DND-41 (cell line): ENCODE measurements around the gene CDR2L.

ENCODE experiments used
- ATAC-seq: fragments of 200-7000 bp; cut with Tn5 transposase; 3 replicates; pipeline ENCODE4 v1.9.1; 2021; ENCODE audit warnings: low read depth; ENCODE audit not compliant: insufficient read depth
- DNase-seq: peaks from one replicate; pipeline ENCODE4 v3.0.0-alpha.2; 2020
- H2AFZ ChIP-seq: 2 replicates; pipeline ENCODE4 v1.6.0; 2012; ENCODE audit warnings: low read depth, low read length
- H3K27ac ChIP-seq: 2 replicates; pipeline ENCODE4 v1.5.1; 2012; ENCODE audit warnings: low read length, inconsistent platforms
- H3K27me3 ChIP-seq: fragments of 200-600 bp; sonication (generic); 2 replicates; pipeline ENCODE4 v1.6.0; 2012; ENCODE audit warnings: low read length, mild to moderate bottlenecking, inconsistent platforms; ENCODE audit not compliant: insufficient read depth, poor library complexity
- H3K36me3 ChIP-seq: 2 replicates; pipeline ENCODE4 v1.5.1; 2012; ENCODE audit warnings: low read length, inconsistent platforms; ENCODE audit not compliant: insufficient read depth
- H3K4me1 ChIP-seq: 2 replicates; pipeline ENCODE4 v1.5.1; 2012; ENCODE audit warnings: mild to moderate bottlenecking, low read length; ENCODE audit not compliant: insufficient read depth
- H3K4me2 ChIP-seq: 2 replicates; pipeline ENCODE4 v1.6.0; 2012; ENCODE audit warnings: mild to moderate bottlenecking, moderate library complexity, low read length, inconsistent platforms; ENCODE audit not compliant: insufficient read depth
- H3K4me3 ChIP-seq, 2 experiments: fragments of 200-600 bp in 1 of 2; shearing (Covaris generic) in 1 of 2; 2 replicates each; pipeline ENCODE4 v1.5.1; 2012 to 2016; ENCODE audit warnings: inconsistent platforms in 2 of 2, low read length in 2 of 2, mild to moderate bottlenecking in 2 of 2, low read depth in 1 of 2, moderate library complexity in 1 of 2
- H3K79me2 ChIP-seq: 2 replicates; pipeline ENCODE4 v1.6.0; 2012; ENCODE audit warnings: low read length, inconsistent platforms; ENCODE audit not compliant: insufficient read depth
- H3K9ac ChIP-seq: 2 replicates; pipeline ENCODE4 v1.6.0; 2012; ENCODE audit warnings: low read depth, mild to moderate bottlenecking, inconsistent platforms, low read length, moderate library complexity
- H3K9me3 ChIP-seq: 2 replicates; pipeline ENCODE4 v1.5.1; 2012; ENCODE audit warnings: low read length, moderate library complexity, mild to moderate bottlenecking, inconsistent platforms; ENCODE audit not compliant: insufficient read depth, severe bottlenecking
- H4K20me1 ChIP-seq: 2 replicates; pipeline ENCODE4 v1.6.0; 2012; ENCODE audit warnings: low read length; ENCODE audit not compliant: insufficient read depth
- CTCF ChIP-seq: IDR thresholded peaks from 2 replicates; pipeline ENCODE4 v1.5.1; 2012; ENCODE audit warnings: borderline replicate concordance, low read length, moderate library complexity, mild to moderate bottlenecking; ENCODE audit not compliant: poor library complexity, severe bottlenecking; ENCODE audit errors: extremely low read depth
- EZH2 ChIP-seq: IDR thresholded peaks from 3 replicates; pipeline ENCODE4 v1.6.1; 2012; ENCODE audit warnings: borderline replicate concordance, low read depth, mild to moderate bottlenecking, moderate library complexity, low read length, inconsistent platforms; ENCODE audit not compliant: severe bottlenecking

Gene CDR2L

DNA sequence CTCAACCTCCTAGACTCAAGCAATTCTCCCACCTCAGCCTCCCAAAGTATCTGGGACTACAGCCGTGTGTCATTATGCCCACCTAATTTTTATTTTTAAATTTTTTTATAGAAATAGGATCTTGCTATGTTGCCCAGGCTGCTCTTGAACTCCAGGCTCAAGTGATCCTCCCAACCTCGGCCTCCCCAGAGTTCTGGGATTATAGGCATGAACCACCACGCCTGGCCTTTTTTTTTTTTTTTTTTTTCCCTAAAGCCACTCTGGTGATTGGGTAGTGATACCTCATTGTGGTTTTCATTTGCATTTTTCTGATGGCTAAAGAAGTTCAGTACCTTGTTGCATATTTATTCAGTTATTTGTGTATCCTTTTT is 1.2 kb upstream of the CDR2L start:
- no peak for TF ChIP-seq EZH2
- no peak for TF ChIP-seq CTCF
- no peak overlapping the region for H3K27ac ChIP-seq
- peaks cover 20% of the 10 kb centered on the region for H3K27me3 ChIP-seq
- no peak overlapping the region for H2AFZ ChIP-seq
- no peak overlapping the region for H3K9ac ChIP-seq
- H4K20me1 ChIP-seq = peaks cover 10% of the 10 kb centered on the region
- H3K4me2 ChIP-seq = no peak overlapping the region
- peaks cover 32% of the 10 kb centered on the region for H3K4me1 ChIP-seq
- ATAC-seq (no peak), DNase-seq (no peak)
- no peaks in the 10 kb centered on the region for H3K79me2 ChIP-seq
- H3K9me3 ChIP-seq = no peaks in the 10 kb centered on the region
- no peaks in the 10 kb centered on the region for H3K36me3 ChIP-seq
- H3K4me3 ChIP-seq = no peak overlapping the region

GRCh38 chr17:74987909-74988711 is 678 bp downstream of the CDR2L start:
- H3K9me3 ChIP-seq = no peaks in the 10 kb centered on the region
- H2AFZ ChIP-seq = peak overlapping the region; percentile 47; the same call in 1 of the 2 replicates
- H3K4me2 ChIP-seq = peak overlapping the region; percentile 79
- peaks cover 10% of the 10 kb centered on the region for H4K20me1 ChIP-seq
- ATAC-seq (peak; percentile 58), DNase-seq (no peak)
- H3K79me2 ChIP-seq = no peaks in the 10 kb centered on the region
- TF ChIP-seq EZH2 = peak; percentile 74
- TF ChIP-seq CTCF = no peak
- no peaks in the 10 kb centered on the region for H3K36me3 ChIP-seq
- H3K4me3 ChIP-seq = peak overlapping the region; percentile 19 to 54; a peak in 2 of 4 replicates
- no peak overlapping the region for H3K27ac ChIP-seq
- H3K9ac ChIP-seq = peak overlapping the region; percentile 53
- H3K27me3 ChIP-seq = peaks cover 18% of the 10 kb centered on the region
- H3K4me1 ChIP-seq = peaks cover 16% of the 10 kb centered on the region

- no peak overlapping the region for H3K4me3 ChIP-seq
- no peak for TF ChIP-seq CTCF
- no peak for TF ChIP-seq EZH2
- no peak for DNase-seq
- no peak overlapping the region for H2AFZ ChIP-seq
- H3K9me3 ChIP-seq = no peaks in the 10 kb centered on the region
- no peak overlapping the region for H3K27ac ChIP-seq
- no peak for ATAC-seq
- H3K27me3 ChIP-seq = peaks cover 18% of the 10 kb centered on the region
- H3K79me2 ChIP-seq = no peaks in the 10 kb centered on the region
- no peaks in the 10 kb centered on the region for H3K36me3 ChIP-seq
- peaks cover 16% of the 10 kb centered on the region for H3K4me1 ChIP-seq
- H3K4me2 ChIP-seq = no peak overlapping the region
- H4K20me1 ChIP-seq = peaks cover 10% of the 10 kb centered on the region
- no peak overlapping the region for H3K9ac ChIP-seq
These were observed 3.2 kb downstream of the CDR2L start for GRCh38 chr17:74990581-74991105.
